ENCODE data around the gene NKTR.

NKTR gene

DNA sequence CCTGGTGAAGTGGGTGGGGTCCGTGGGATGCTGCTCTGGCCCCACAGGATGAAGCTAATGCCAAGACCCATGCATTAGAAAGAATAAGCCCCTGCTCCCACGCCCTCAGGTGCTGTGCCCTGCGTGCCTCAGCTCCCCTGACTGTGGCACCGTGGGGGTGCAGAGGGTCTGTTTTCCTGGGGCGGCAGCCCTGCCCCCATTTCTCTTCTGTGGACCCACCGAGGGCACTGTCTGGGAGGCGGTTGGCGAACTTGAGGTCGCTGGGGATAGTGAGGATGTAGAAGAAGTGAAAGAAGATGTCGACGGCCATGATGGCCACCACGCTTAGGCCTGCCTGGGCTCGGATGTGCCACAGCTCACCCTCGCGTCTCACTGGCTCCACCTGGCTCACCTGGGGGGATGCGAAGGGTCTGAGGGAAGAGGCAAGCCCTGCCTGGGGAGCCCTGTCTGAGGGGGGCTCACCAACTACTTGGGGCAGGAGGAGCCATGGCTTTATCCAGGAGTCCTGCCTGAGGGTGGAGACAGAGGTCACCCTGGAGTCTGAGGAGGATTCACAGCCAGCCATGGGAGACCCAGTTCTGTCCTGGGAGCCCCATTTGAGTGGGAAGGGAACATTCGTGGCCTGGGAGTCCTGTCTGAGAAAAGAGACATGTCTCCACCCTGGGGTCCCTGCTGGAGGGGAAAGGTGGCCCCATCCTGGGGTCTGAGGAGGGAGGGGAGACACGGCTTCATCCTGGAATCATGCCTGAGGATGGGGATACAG, 97.0 kb downstream of the NKTR start:
- no peak for DNase-seq

Measured in DMS79 treated with DMSO at 0.1 percent for 48 hours (cell line).